Activated CD8-positive, alpha-beta T cell treated with anti-CD3 and anti-CD28 coated beads for 36 hours (primary cell): ENCODE measurements around the gene XRCC5. TPM values are rescaled to one million over a fixed set of nuclear protein-coding genes. Genes with fewer than 3 reads are reported as not detected.

Experiments used
- ATAC-seq: fragments of 200-7000 bp; cut with Tn5 transposase; one replicate; pipeline ENCODE4 v1.10.0; 2021; ENCODE audit warnings: mild to moderate bottlenecking, moderate library complexity
- CTCF ChIA-PET: fragments of 350-600 bp; sonication (Branson Sonifier 250); formaldehyde crosslinking; loops from one replicate; lab custom pipeline; 2021; ENCODE audit warnings: antibody characterized with exemption; lab: Charles Lee
- POLR2A ChIA-PET: fragments of 350-600 bp; sonication (Branson Sonifier 250); formaldehyde crosslinking; loops from one replicate; lab custom pipeline; 2021; ENCODE audit warnings: antibody characterized with exemption; lab: Charles Lee
- DNase-seq: peaks from one replicate; pipeline ENCODE4 v3.0.0-alpha.2; 2020
- H3K27ac Mint-ChIP-seq: one replicate; pipeline ENCODE4 v1.8.0; 2021; ENCODE audit warnings: mild to moderate bottlenecking, mixed read lengths
- H3K27me3 Mint-ChIP-seq: one replicate; pipeline ENCODE4 v1.8.0; 2021; ENCODE audit warnings: mixed read lengths
- H3K36me3 Mint-ChIP-seq: one replicate; pipeline ENCODE4 v1.8.0; 2021; ENCODE audit warnings: low read depth, mixed read lengths
- H3K4me1 Mint-ChIP-seq: one replicate; pipeline ENCODE4 v1.8.0; 2021; ENCODE audit warnings: low read depth, mixed read lengths
- H3K4me3 Mint-ChIP-seq: one replicate; pipeline ENCODE4 v1.8.0; 2021; ENCODE audit warnings: mild to moderate bottlenecking, moderate library complexity, mixed read lengths
- H3K9me3 Mint-ChIP-seq: one replicate; pipeline ENCODE4 v1.8.0; 2021; ENCODE audit warnings: mixed read lengths
- intact Hi-C: fragments of 100-400 bp; cut with micrococcal nuclease; formaldehyde crosslinking; loops from one replicate; pipeline ENCODE4 v1.10.0; 2022
- total RNA-seq, 2 experiments: library from RNA; stranded (reverse); gene quantifications; one replicate each; pipeline ENCODE4 v1.2.3, GENCODE V29; 2021
- TF ChIP-seq, protein P1 (sequence below): fragments of 200-600 bp; IDR thresholded peaks from one replicate; pipeline ENCODE4 v1.8.0; 2022; ENCODE audit warnings: antibody characterized with exemption, mild to moderate bottlenecking

Gene XRCC5
- total RNA-seq, 2 experiments from 2014 or later = 541 to 544 TPM

- Mint-ChIP-seq H3K9me3 (peaks cover 16% of the 10 kb centered on the region), H3K27me3 (no peaks in the 10 kb centered on the region), H3K4me3 (no peak overlapping the region), H3K36me3 (peaks cover 12% of the 10 kb centered on the region), H3K27ac (no peak overlapping the region), H3K4me1 (no peaks in the 10 kb centered on the region)
- TF ChIP-seq, protein P1, sequence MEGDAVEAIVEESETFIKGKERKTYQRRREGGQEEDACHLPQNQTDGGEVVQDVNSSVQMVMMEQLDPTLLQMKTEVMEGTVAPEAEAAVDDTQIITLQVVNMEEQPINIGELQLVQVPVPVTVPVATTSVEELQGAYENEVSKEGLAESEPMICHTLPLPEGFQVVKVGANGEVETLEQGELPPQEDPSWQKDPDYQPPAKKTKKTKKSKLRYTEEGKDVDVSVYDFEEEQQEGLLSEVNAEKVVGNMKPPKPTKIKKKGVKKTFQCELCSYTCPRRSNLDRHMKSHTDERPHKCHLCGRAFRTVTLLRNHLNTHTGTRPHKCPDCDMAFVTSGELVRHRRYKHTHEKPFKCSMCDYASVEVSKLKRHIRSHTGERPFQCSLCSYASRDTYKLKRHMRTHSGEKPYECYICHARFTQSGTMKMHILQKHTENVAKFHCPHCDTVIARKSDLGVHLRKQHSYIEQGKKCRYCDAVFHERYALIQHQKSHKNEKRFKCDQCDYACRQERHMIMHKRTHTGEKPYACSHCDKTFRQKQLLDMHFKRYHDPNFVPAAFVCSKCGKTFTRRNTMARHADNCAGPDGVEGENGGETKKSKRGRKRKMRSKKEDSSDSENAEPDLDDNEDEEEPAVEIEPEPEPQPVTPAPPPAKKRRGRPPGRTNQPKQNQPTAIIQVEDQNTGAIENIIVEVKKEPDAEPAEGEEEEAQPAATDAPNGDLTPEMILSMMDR = no peak
- intact Hi-C loops = no loop called here
- ChIA-PET POLR2A (interaction anchor here (1.3 kb wide), 1 partner anchor 134 kb away, joined by 3 read pairs; no protein-coding TSS in a partner anchor), CTCF (interaction anchor here (0.6 kb wide), 1 partner anchor 173 kb away, joined by 3 read pairs; no protein-coding TSS in a partner anchor)
- no peak for ATAC-seq
- DNase-seq = no peak
Measured at GRCh38 chr2:216231867-216232266, 122.7 kb downstream of the XRCC5 start.

- TF ChIP-seq, protein P1 = no peak
Measured at GRCh38 chr2:216232721-216233120, 123.6 kb downstream of the XRCC5 start.

GRCh38 chr2:216233281-216233995 is 124.3 kb downstream of the XRCC5 start:
- H3K9me3 Mint-ChIP-seq = peaks cover 16% of the 10 kb centered on the region

More at GRCh38 chr2:216232721-216233120, 123.6 kb downstream of the XRCC5 start:
- Mint-ChIP-seq H3K36me3 (peaks cover 12% of the 10 kb centered on the region), H3K4me1 (no peaks in the 10 kb centered on the region), H3K4me3 (no peak overlapping the region), H3K27me3 (no peaks in the 10 kb centered on the region), H3K27ac (no peak overlapping the region), H3K9me3 (peaks cover 16% of the 10 kb centered on the region)
- ATAC-seq = no peak
- CTCF ChIA-PET = no interaction called here
- intact Hi-C loops = no loop called here
- no peak for DNase-seq
- POLR2A ChIA-PET = no interaction called here

GRCh38 chr2:216234106-216234505 is 125.0 kb downstream of the XRCC5 start:
- H3K4me1 Mint-ChIP-seq = no peaks in the 10 kb centered on the region
- CTCF ChIA-PET = no interaction called here
- TF ChIP-seq, protein P1 = no peak
- no peaks in the 10 kb centered on the region for H3K27me3 Mint-ChIP-seq
- H3K36me3 Mint-ChIP-seq = peaks cover 12% of the 10 kb centered on the region
- intact Hi-C loops = no loop called here
- ATAC-seq (no peak), DNase-seq (no peak)
- no peak overlapping the region for H3K27ac Mint-ChIP-seq
- POLR2A ChIA-PET = no interaction called here
- H3K4me3 Mint-ChIP-seq = no peak overlapping the region
- H3K9me3 Mint-ChIP-seq = peaks cover 16% of the 10 kb centered on the region

More at GRCh38 chr2:216233281-216233995, 124.3 kb downstream of the XRCC5 start:
- ChIA-PET CTCF (no interaction called here), POLR2A (no interaction called here)
- Mint-ChIP-seq H3K4me3 (no peak overlapping the region), H3K27me3 (no peaks in the 10 kb centered on the region), H3K4me1 (no peaks in the 10 kb centered on the region), H3K27ac (no peak overlapping the region), H3K36me3 (peaks cover 12% of the 10 kb centered on the region)
- ATAC-seq (no peak), DNase-seq (no peak)
- intact Hi-C loops = no loop called here
- TF ChIP-seq, protein P1 = no peak

DNA sequence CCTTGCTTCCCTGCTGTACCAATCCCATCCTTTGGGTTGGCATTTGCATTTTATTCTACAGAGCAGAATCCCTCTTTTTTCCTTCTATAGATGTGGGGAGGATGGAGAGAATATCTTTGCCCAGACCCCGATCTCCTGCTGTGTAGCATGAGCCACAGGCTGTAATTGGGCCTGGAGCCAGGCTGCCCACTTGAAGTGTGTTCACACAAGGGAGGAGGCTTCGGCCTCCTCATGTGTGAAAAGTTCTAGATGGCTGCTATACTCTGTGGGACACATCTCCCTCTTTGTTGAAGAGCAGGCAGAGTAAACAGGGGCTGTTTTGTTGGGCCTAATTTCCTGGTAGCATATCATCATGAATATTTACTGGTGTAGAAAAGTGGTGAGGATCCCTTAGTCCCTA is 126.3 kb downstream of the XRCC5 start:
- no peaks in the 10 kb centered on the region for H3K27me3 Mint-ChIP-seq
- H3K4me3 Mint-ChIP-seq = no peak overlapping the region
- no peaks in the 10 kb centered on the region for H3K4me1 Mint-ChIP-seq
- intact Hi-C loops = no loop called here
- ATAC-seq (no peak), DNase-seq (no peak)
- CTCF ChIA-PET = no interaction called here
- TF ChIP-seq, protein P1 = no peak
- peaks cover 16% of the 10 kb centered on the region for H3K9me3 Mint-ChIP-seq
- POLR2A ChIA-PET = no interaction called here
- peaks cover 12% of the 10 kb centered on the region for H3K36me3 Mint-ChIP-seq
- no peak overlapping the region for H3K27ac Mint-ChIP-seq
